ENCODE results near the gene GPR39. TPM values are rescaled to one million over a fixed set of nuclear protein-coding genes. Genes with fewer than 3 reads are reported as not detected.

The GPR39 gene
- total RNA-seq, 2 experiments from 2014 or later, result not detected

DNA sequence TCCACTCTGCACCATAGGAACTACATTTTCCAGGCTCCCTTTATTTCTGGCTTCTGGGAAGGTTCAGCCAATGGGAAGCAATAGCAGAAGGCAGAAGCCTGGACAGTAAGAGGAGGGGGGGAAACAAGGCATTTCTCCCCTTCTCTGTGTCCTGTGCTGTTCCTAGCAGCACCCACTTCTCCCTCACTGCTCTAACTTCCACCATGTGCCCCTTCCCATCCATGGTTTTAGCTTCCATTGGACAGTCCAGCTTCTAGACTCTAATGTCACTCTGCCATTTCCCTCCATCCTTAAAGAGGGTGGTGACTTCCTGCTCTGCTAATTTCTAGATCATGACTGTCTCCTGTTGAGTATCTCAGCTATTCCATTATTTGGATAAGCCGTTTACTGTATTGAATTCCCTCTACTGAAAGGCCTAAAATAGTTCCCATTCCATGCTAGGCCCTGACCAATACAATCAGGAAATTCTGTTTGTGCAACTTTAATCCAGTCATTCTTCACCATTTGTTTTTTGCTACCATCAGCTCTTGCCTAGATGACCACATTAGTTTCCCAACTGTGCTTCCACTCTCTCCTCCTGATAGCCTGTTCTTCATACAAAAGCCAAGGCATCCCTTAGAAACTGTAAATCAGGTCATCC is 274.2 kb downstream of the GPR39 start:
- H3K4me1 Mint-ChIP-seq (ENCODE audit: low read depth), result no peaks in the 10 kb centered on the region
- no peaks in the 10 kb centered on the region for H3K27me3 Mint-ChIP-seq
- ChIA-PET CTCF (no interaction called here), POLR2A (no interaction called here)
- DNase-seq, result no peak
- no peak overlapping the region for H3K4me3 Mint-ChIP-seq
- ATAC-seq, result no peak
- no peak overlapping the region for H3K27ac Mint-ChIP-seq
- H3K36me3 Mint-ChIP-seq (ENCODE audit: low read depth), result no peaks in the 10 kb centered on the region
- H3K9me3 Mint-ChIP-seq, result no peaks in the 10 kb centered on the region
- TF ChIP-seq, protein P1, sequence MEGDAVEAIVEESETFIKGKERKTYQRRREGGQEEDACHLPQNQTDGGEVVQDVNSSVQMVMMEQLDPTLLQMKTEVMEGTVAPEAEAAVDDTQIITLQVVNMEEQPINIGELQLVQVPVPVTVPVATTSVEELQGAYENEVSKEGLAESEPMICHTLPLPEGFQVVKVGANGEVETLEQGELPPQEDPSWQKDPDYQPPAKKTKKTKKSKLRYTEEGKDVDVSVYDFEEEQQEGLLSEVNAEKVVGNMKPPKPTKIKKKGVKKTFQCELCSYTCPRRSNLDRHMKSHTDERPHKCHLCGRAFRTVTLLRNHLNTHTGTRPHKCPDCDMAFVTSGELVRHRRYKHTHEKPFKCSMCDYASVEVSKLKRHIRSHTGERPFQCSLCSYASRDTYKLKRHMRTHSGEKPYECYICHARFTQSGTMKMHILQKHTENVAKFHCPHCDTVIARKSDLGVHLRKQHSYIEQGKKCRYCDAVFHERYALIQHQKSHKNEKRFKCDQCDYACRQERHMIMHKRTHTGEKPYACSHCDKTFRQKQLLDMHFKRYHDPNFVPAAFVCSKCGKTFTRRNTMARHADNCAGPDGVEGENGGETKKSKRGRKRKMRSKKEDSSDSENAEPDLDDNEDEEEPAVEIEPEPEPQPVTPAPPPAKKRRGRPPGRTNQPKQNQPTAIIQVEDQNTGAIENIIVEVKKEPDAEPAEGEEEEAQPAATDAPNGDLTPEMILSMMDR (IDR thresholded peaks at IDR 0.05), result no peak
- intact Hi-C loops (cut with micrococcal nuclease), result no loop called here

DNA sequence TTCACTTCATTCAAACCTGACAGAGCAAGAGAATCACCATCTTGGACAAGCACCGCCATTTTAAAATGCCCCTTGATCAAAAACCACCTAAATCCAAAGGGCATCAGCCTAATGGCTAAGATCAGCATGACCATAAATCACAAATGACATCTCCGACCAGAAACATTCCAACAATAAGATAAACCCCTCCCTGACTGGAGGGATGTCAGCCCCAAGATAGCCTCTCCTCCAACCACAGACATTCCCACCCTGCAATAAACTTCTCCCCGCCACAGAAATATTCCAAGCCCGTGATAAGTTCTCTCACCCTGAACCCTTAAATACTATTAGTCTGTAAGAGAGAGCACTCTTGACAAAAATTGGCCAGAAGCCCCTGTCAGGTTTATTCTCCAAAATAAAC is 275.0 kb downstream of the GPR39 start:
- TF ChIP-seq, protein P1 (IDR thresholded peaks at IDR 0.05), result no peak
- intact Hi-C loops (cut with micrococcal nuclease), result no loop called here
- H3K27ac Mint-ChIP-seq, result no peak overlapping the region
- H3K36me3 Mint-ChIP-seq (ENCODE audit: low read depth), result no peaks in the 10 kb centered on the region
- ATAC-seq (no peak), DNase-seq (no peak)
- ChIA-PET POLR2A (no interaction called here), CTCF (no interaction called here)
- no peaks in the 10 kb centered on the region for H3K4me1 Mint-ChIP-seq (ENCODE audit: low read depth)
- H3K9me3 Mint-ChIP-seq, result no peaks in the 10 kb centered on the region
- H3K27me3 Mint-ChIP-seq, result no peaks in the 10 kb centered on the region
- H3K4me3 Mint-ChIP-seq, result no peak overlapping the region

DNA sequence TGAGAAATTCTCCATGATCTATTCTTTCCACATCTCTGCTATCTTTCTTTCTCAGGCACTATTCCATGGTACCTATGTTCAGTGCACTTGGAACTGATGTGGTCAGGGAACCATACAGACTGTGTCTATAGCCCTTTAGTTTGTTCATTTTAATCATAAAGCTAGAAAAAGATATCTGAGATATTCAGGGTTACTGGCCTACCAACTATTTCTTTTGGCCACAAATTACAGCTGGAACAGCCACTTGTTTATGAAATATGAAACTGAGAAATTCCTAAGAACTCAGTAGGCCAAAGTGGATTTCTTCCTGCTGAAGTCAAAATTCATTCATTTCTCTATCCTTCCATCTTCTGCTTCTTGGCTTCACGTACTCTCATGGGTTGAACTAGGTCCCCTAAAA is 276.2 kb downstream of the GPR39 start:
- intact Hi-C loops (cut with micrococcal nuclease), result no loop called here
- no peaks in the 10 kb centered on the region for H3K9me3 Mint-ChIP-seq
- no peak for DNase-seq
- TF ChIP-seq, protein P1 (IDR thresholded peaks at IDR 0.05), result no peak
- CTCF ChIA-PET, result no interaction called here
- no peak overlapping the region for H3K27ac Mint-ChIP-seq
- no peak overlapping the region for H3K4me3 Mint-ChIP-seq
- H3K27me3 Mint-ChIP-seq, result no peaks in the 10 kb centered on the region
- H3K4me1 Mint-ChIP-seq (ENCODE audit: low read depth), result no peaks in the 10 kb centered on the region
- no peak for ATAC-seq
- POLR2A ChIA-PET, result no interaction called here
- H3K36me3 Mint-ChIP-seq (ENCODE audit: low read depth), result no peaks in the 10 kb centered on the region
